H1 (cell line): Measurements from ENCODE around the gene LRRC26. TPM values are rescaled to one million over a fixed set of nuclear protein-coding genes. Genes with fewer than 3 reads are reported as not detected.

ENCODE experiments used
- CTCF ChIA-PET: fragments of 300-600 bp; sonication (Branson Sonifier 250); formaldehyde crosslinking; loops from one replicate; lab custom pipeline; 2021; ENCODE audit not compliant: partially characterized antibody; lab: Charles Lee
- POLR2A ChIA-PET: fragments of 300-600 bp; sonication (Branson Sonifier 250); formaldehyde crosslinking; loops from one replicate; lab custom pipeline; 2021; ENCODE audit warnings: inconsistent platforms; ENCODE audit not compliant: partially characterized antibody; lab: Charles Lee
- DNase-seq, 2 experiments: peaks; one replicate each; pipeline versions ENCODE4 v3.0.0 to v3.0.0-alpha.2; 2010 to 2022; ENCODE audit warnings: low spot score in 2 of 2, low read depth in 1 of 2, mixed read lengths in 1 of 2
- FAIRE-seq: peaks from 2 replicates; lab custom pipeline; 2011; peaks lifted over from hg19 to GRCh38; lab: Jason Lieb, UNC
- H2AFZ ChIP-seq: 2 replicates; pipeline ENCODE4 v1.8.1; 2012; ENCODE audit warnings: low read length, inconsistent platforms
- H2AK5ac ChIP-seq: 2 replicates; pipeline ENCODE4 v1.6.1; 2013; ENCODE audit warnings: low read depth, low read length
- H2BK120ac ChIP-seq: replicated peaks from 2 replicates; pipeline ENCODE3; 2013; ENCODE audit warnings: low read depth, low read length, inconsistent platforms
- H2BK12ac ChIP-seq: 2 replicates; pipeline ENCODE4 v1.6.1; 2013; ENCODE audit warnings: low read depth, low read length
- H2BK15ac ChIP-seq: 2 replicates; pipeline ENCODE4 v1.6.1; 2013; ENCODE audit warnings: low read length
- H2BK20ac ChIP-seq: 2 replicates; pipeline ENCODE4 v1.6.1; 2013; ENCODE audit warnings: low read length
- H2BK5ac ChIP-seq: 2 replicates; pipeline ENCODE4 v1.6.1; 2013; ENCODE audit warnings: low read depth, low read length
- H3K14ac ChIP-seq: 2 replicates; pipeline ENCODE4 v1.6.1; 2013; ENCODE audit warnings: inconsistent platforms; ENCODE audit not compliant: insufficient read length
- H3K18ac ChIP-seq: 2 replicates; pipeline ENCODE4 v1.6.1; 2013; ENCODE audit warnings: low read length; ENCODE audit errors: extremely low read depth
- H3K23ac ChIP-seq: 2 replicates; pipeline ENCODE4 v1.6.1; 2013; ENCODE audit warnings: inconsistent platforms; ENCODE audit not compliant: insufficient read length
- H3K23me2 ChIP-seq: 2 replicates; pipeline ENCODE4 v1.6.1; 2013; ENCODE audit warnings: low read depth, low read length
- H3K27ac ChIP-seq: 2 replicates; pipeline ENCODE4 v1.6.1; 2011; ENCODE audit warnings: low read depth, low read length, inconsistent platforms
- H3K27me3 ChIP-seq, 4 experiments: replicated peaks in 1 of 4; 1 replicate in 1 of 4; 2 replicates in 3 of 4; pipeline versions ENCODE4 v1.6.1 to v1.8.1; 2011 to 2013; ENCODE audit warnings: low read length in 3 of 4, mild to moderate bottlenecking in 3 of 4, inconsistent platforms in 2 of 4, mixed read lengths in 2 of 4, moderate library complexity in 1 of 4; ENCODE audit not compliant: control insufficient read depth in 3 of 4, insufficient read depth in 3 of 4; ENCODE audit errors: extremely low read depth in 1 of 4
- H3K36me3 ChIP-seq, 4 experiments: 2 replicates each; pipeline versions ENCODE4 v1.6.1 to v1.8.1; 2011 to 2013; ENCODE audit warnings: mild to moderate bottlenecking in 4 of 4, low read length in 3 of 4, moderate library complexity in 2 of 4, control low read depth in 1 of 4, inconsistent platforms in 1 of 4; ENCODE audit not compliant: insufficient read depth in 4 of 4, control insufficient read depth in 2 of 4
- H3K4ac ChIP-seq: replicated peaks from 2 replicates; pipeline ENCODE3; 2013; ENCODE audit warnings: low read length, low read depth, mixed read lengths, inconsistent platforms; ENCODE audit not compliant: insufficient read length
- H3K4me1 ChIP-seq, 4 experiments: replicated peaks in 1 of 4; 1 replicate in 1 of 4; 2 replicates in 3 of 4; pipeline versions ENCODE4 v1.6.1 to v1.8.1; 2011 to 2013; ENCODE audit warnings: low read length in 3 of 4, inconsistent platforms in 2 of 4, mixed read lengths in 1 of 4; ENCODE audit not compliant: insufficient read depth in 4 of 4, control insufficient read depth in 3 of 4
- H3K4me2 ChIP-seq, 2 experiments: 2 replicates each; pipeline versions ENCODE4 v1.6.1 to v1.8.1; 2011 to 2013; ENCODE audit warnings: low read depth in 2 of 2, low read length in 2 of 2, control low read depth in 1 of 2, inconsistent platforms in 1 of 2, mild to moderate bottlenecking in 1 of 2; ENCODE audit not compliant: insufficient read depth in 1 of 2
- H3K4me3 ChIP-seq, 4 experiments: fragments of 200-600, 300-600 bp in 1 of 4; sonication (generic), shearing (Covaris generic), sonication (Bioruptor Twin) in 1 of 4; 2 replicates each; pipeline versions ENCODE4 v1.5.1 to v1.8.1; 2011 to 2016; ENCODE audit warnings: low read length in 4 of 4, low read depth in 3 of 4, control low read depth in 2 of 4, inconsistent platforms in 2 of 4, mild to moderate bottlenecking in 2 of 4, mixed read lengths in 1 of 4, moderate library complexity in 1 of 4; ENCODE audit not compliant: insufficient read depth in 2 of 4; ENCODE audit errors: extremely low read depth in 1 of 4
- H3K56ac ChIP-seq: replicated peaks from 2 replicates; pipeline ENCODE3; 2013; ENCODE audit warnings: low read depth, mild to moderate bottlenecking, mixed read lengths, low read length, inconsistent platforms; ENCODE audit not compliant: insufficient read length
- H3K79me1 ChIP-seq: 2 replicates; pipeline ENCODE4 v1.6.1; 2013; ENCODE audit warnings: low read depth, low read length, control low read depth
- H3K79me2 ChIP-seq, 2 experiments: 2 replicates each; pipeline versions ENCODE4 v1.6.1 to v1.8.1; 2012 to 2013; ENCODE audit warnings: low read length in 2 of 2, mild to moderate bottlenecking in 2 of 2, inconsistent platforms in 1 of 2; ENCODE audit not compliant: insufficient read depth in 2 of 2, control insufficient read depth in 1 of 2
- H3K9ac ChIP-seq, 4 experiments: replicated peaks in 1 of 4; 1 replicate in 1 of 4; 2 replicates in 3 of 4; pipeline versions ENCODE4 v1.6.1 to v1.8.1; 2011 to 2013; ENCODE audit warnings: low read depth in 3 of 4, low read length in 3 of 4, control low read depth in 2 of 4, mild to moderate bottlenecking in 2 of 4, moderate library complexity in 2 of 4, inconsistent platforms in 1 of 4; ENCODE audit errors: extremely low read depth in 1 of 4
- H3K9me3 ChIP-seq, 2 experiments: 2 replicates each; pipeline versions ENCODE4 v1.6.1 to v1.8.1; 2012 to 2013; ENCODE audit warnings: mild to moderate bottlenecking in 2 of 2, moderate library complexity in 2 of 2, control low read depth in 1 of 2, inconsistent platforms in 1 of 2, low read depth in 1 of 2, low read length in 1 of 2, mixed read lengths in 1 of 2; ENCODE audit not compliant: insufficient read depth in 2 of 2
- H4K20me1 ChIP-seq, 2 experiments: replicated peaks in 1 of 2; 2 replicates each; pipeline versions ENCODE3 to v1.8.1; 2011 to 2013; ENCODE audit warnings: inconsistent platforms in 2 of 2, low read length in 2 of 2, mild to moderate bottlenecking in 1 of 2; ENCODE audit not compliant: insufficient read depth in 2 of 2, control insufficient read depth in 1 of 2
- H4K5ac ChIP-seq: 2 replicates; pipeline ENCODE4 v1.6.1; 2013; ENCODE audit warnings: low read length, low read depth, mixed read lengths, inconsistent platforms; ENCODE audit not compliant: insufficient read length
- H4K8ac ChIP-seq: 2 replicates; pipeline ENCODE4 v1.8.0; 2013; ENCODE audit warnings: mild to moderate bottlenecking, moderate library complexity, low read length, inconsistent platforms; ENCODE audit not compliant: insufficient read depth; ENCODE audit errors: extremely low read depth
- H4K91ac ChIP-seq: replicated peaks from 2 replicates; pipeline ENCODE3; 2013; ENCODE audit warnings: low read length, mixed read lengths, inconsistent platforms; ENCODE audit not compliant: insufficient read length
- BCL11A ChIP-seq, 2 experiments: IDR thresholded peaks; one replicate each; pipeline ENCODE4 v1.6.1; 2011; ENCODE audit warnings: low read depth in 2 of 2, low read length in 2 of 2, mild to moderate bottlenecking in 2 of 2
- BRCA1 ChIP-seq: IDR thresholded peaks from 2 replicates; pipeline ENCODE4 v1.6.1; 2012; ENCODE audit warnings: low read depth, low read length, improper control_type of control experiment
- CBX8 ChIP-seq: fragments of 300-800, 300-1000 bp; sonication (generic); IDR thresholded peaks from 2 replicates; pipeline ENCODE4 v1.7.1; 2016; ENCODE audit warnings: low read depth, low read length, borderline replicate concordance
- EZH2 ChIP-seq: fragments of 200-600 bp; sonication (generic); IDR thresholded peaks from 2 replicates; pipeline ENCODE4 v1.7.1; 2012; ENCODE audit warnings: low read depth, mild to moderate bottlenecking, moderate library complexity, low read length, inconsistent platforms; ENCODE audit not compliant: severe bottlenecking
- NANOG ChIP-seq: IDR thresholded peaks from 2 replicates; pipeline ENCODE4 v1.6.1; 2011; ENCODE audit warnings: low read length, low read depth, mild to moderate bottlenecking, inconsistent platforms; ENCODE audit not compliant: insufficient read depth, poor library complexity, severe bottlenecking
- PHF8 ChIP-seq: fragments of 200-600 bp; sonication (generic); conservative IDR thresholded peaks from 2 replicates; pipeline ENCODE4 v1.7.1; 2012; ENCODE audit warnings: low read depth, mild to moderate bottlenecking, inconsistent platforms, low read length, moderate library complexity
- POLR2A ChIP-seq, 2 experiments: IDR thresholded peaks; 1 replicate in 1 of 2; 2 replicates in 1 of 2; pipeline ENCODE4 v1.6.1; 2011; ENCODE audit warnings: low read depth in 2 of 2, low read length in 2 of 2, mild to moderate bottlenecking in 2 of 2; ENCODE audit errors: control extremely low read depth in 1 of 2
- POLR2AphosphoS5 ChIP-seq: IDR thresholded peaks from 2 replicates; pipeline ENCODE4 v1.6.1; 2011; ENCODE audit warnings: low read depth, low read length
- RXRA ChIP-seq: IDR thresholded peaks from 2 replicates; pipeline ENCODE4 v1.6.1; 2011; ENCODE audit warnings: low read depth, mild to moderate bottlenecking, low read length, moderate library complexity; ENCODE audit not compliant: insufficient read depth
- SIN3A ChIP-seq, 2 experiments: IDR thresholded peaks in 1 of 2; conservative IDR thresholded peaks in 1 of 2; 2 replicates each; pipeline ENCODE4 v1.6.1; 2011 to 2012; ENCODE audit warnings: low read length in 2 of 2, improper control_type of control experiment in 1 of 2, low read depth in 1 of 2, mild to moderate bottlenecking in 1 of 2
- SIRT6 ChIP-seq: IDR thresholded peaks from one replicate; pipeline ENCODE4 v1.7.1; 2012; ENCODE audit warnings: low read length, inconsistent platforms
- SP2 ChIP-seq: IDR thresholded peaks from 2 replicates; pipeline ENCODE4 v1.6.1; 2012; ENCODE audit warnings: mild to moderate bottlenecking, low read length, inconsistent platforms
- SUZ12 ChIP-seq: fragments of 200-600 bp; sonication (generic); IDR thresholded peaks from 2 replicates; pipeline ENCODE4 v1.6.1; 2012; ENCODE audit warnings: mild to moderate bottlenecking, inconsistent platforms, low read length, moderate library complexity, mixed read lengths
- TAF1 ChIP-seq: IDR thresholded peaks from 2 replicates; pipeline ENCODE4 v1.6.1; 2011; ENCODE audit warnings: mild to moderate bottlenecking, low read depth, low read length
- WGBS, 2 experiments: shearing (Covaris generic) in 1 of 2; methylation state at CpG; one replicate each; pipeline versions ENCODE4 v1.1.6 to v1.1.7; 2013 to 2015; ENCODE audit warnings: low lambda C conversion rate in 2 of 2, mixed read lengths in 2 of 2, inconsistent platforms in 1 of 2, low coverage in 1 of 2, missing lambda C conversion rate in 1 of 2; ENCODE audit not compliant: insufficient replicate concordance in 2 of 2, insufficient coverage in 1 of 2, insufficient read length in 1 of 2; ENCODE audit errors: extremely low coverage in 1 of 2, missing lambda C conversion rate in 1 of 2; 5-methylcytosine and 5-hydroxymethylcytosine counted together
- polyA plus RNA-seq, 7 experiments: library from polyadenylated mRNA; depleted of rRNA in 3 of 7; stranded (reverse) in 5 of 7; unstranded in 2 of 7; fragments of >200 nt in 5 of 7; fragments of 200-250 nt in 2 of 7; gene quantifications; 1 replicate in 5 of 7; 2 replicates in 1 of 7; 4 replicates in 1 of 7; pipeline versions ENCODE4 v1.2.1 to v1.2.3, GENCODE V29; 2011 to 2013; ENCODE audit warnings: missing spikeins in 2 of 7, mixed read lengths in 2 of 7
- total RNA-seq: library from RNA; stranded (reverse); fragmentation: NEBNext Ultra II Directional; extraction: Animal tissue kit (Norgen Biotek cat#: 25700); gene quantifications from 2 replicates; pipeline ENCODE4 v1.2.1, GENCODE V29; 2021

Gene LRRC26
- total and polyA plus RNA-seq, 2 of the 8 experiments (the other 6 are each of a cell fraction or from before 2014, with no cell fraction given) = 0.34 to 0.85 TPM

DNA sequence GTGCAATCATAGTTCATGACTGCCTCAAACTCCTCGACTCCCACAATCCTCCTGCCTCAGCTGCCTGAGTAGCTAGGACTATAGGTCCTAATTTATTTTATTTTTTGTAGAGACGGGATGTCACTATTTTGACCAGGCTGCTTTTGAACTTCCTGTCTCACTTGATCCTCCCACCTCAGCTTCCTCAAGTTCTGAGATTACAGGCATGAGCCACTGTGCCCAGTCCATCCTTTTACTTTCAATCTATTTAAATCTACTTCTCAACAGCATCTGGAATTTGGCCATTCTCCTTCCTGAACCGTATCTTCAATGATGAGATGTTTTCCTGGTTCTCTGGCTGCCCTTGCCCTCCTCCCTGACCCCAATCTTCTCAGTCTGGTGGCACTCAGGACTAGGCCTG, 43.1 kb downstream of the LRRC26 start:
- no peak overlapping the region for H3K23ac ChIP-seq
- no peak overlapping the region for H2BK15ac ChIP-seq
- H3K27ac ChIP-seq = no peak overlapping the region
- H3K18ac ChIP-seq = no peak overlapping the region
- no peak overlapping the region for H2AK5ac ChIP-seq
- no peak overlapping the region for H4K5ac ChIP-seq
- no peak overlapping the region for H3K4ac ChIP-seq
- no peaks in the 10 kb centered on the region for H3K36me3 ChIP-seq
- peaks cover 0 to 7% of the 10 kb centered on the region in 2 experiments; a peak in 1 of 4 replicates for H3K79me2 ChIP-seq
- ChIA-PET POLR2A (interaction anchor here (0.6 to 1.1 kb wide), 2 partner anchors 14 kb away, joined by 3 read pairs; no protein-coding TSS in a partner anchor), CTCF (interaction anchor here (0.6 to 1.3 kb wide), 4 partner anchors 11 to 981 kb away, joined by 3 to 4 read pairs (median 3); no protein-coding TSS in a partner anchor)
- no peak overlapping the region for H4K8ac ChIP-seq
- FAIRE-seq = no peak
- H4K20me1 ChIP-seq = no peaks in the 10 kb centered on the region
- no peak overlapping the region for H2BK5ac ChIP-seq
- H3K4me3 ChIP-seq = no peak overlapping the region
- H3K27me3 ChIP-seq = peaks cover 0 to 6% (median 4%) of the 10 kb centered on the region in 4 experiments; a peak in 4 of 7 replicates
- H3K23me2 ChIP-seq = peaks cover 7% of the 10 kb centered on the region; the same call in 1 of the 2 replicates
- no peak overlapping the region for H2BK12ac ChIP-seq
- H3K9me3 ChIP-seq = no peaks in the 10 kb centered on the region
- H3K14ac ChIP-seq = no peak overlapping the region
- H4K91ac ChIP-seq = no peak overlapping the region
- H3K4me1 ChIP-seq = peaks cover 0 to 11% (median 5%) of the 10 kb centered on the region in 4 experiments; a peak in 4 of 7 replicates
- H2BK120ac ChIP-seq = no peak overlapping the region
- no peak overlapping the region for H3K56ac ChIP-seq
- no peak overlapping the region for H2AFZ ChIP-seq
- peaks cover 2% of the 10 kb centered on the region; the same call in 1 of the 2 replicates for H3K79me1 ChIP-seq
- H2BK20ac ChIP-seq = no peak overlapping the region
- DNase-seq = no peak
- H3K4me2 ChIP-seq = no peak overlapping the region
- 98% methylated on average over 3 of the region's 3 CpGs; no CpG with 5 or more reads in 1 of the 2 experiments for WGBS, 2 experiments
- H3K9ac ChIP-seq = no peak overlapping the region
- no peak for TF ChIP-seq NANOG
- TF ChIP-seq SUZ12 = no peak
- no peak for TF ChIP-seq SIRT6
- TF ChIP-seq PHF8 = no peak
- no peak for TF ChIP-seq CBX8
- no peak for TF ChIP-seq TAF1
- no peak for TF ChIP-seq SP2
- TF ChIP-seq EZH2 = no peak
- no peak for TF ChIP-seq RXRA
- no peak for TF ChIP-seq POLR2A (IDR thresholded peaks at IDR 0.05; ENCODE audit: control extremely low read depth in 1 of 2, low read depth in 2 of 2, low read length in 2 of 2)
- TF ChIP-seq BRCA1 = no peak
- no peak for TF ChIP-seq POLR2AphosphoS5
- TF ChIP-seq SIN3A (conservative IDR thresholded peaks at IDR 0.05 in 1 of 2, IDR thresholded peaks at IDR 0.05 in 1 of 2; ENCODE audit: low read depth in 1 of 2, low read length in 2 of 2) = no peak
- no peak for TF ChIP-seq BCL11A (IDR thresholded peaks at IDR 0.05; ENCODE audit: low read depth in 2 of 2, low read length in 2 of 2)
